Posterior vena cava (tissue), 2 donors: Measurements from ENCODE around the gene FAM222B. TPM values are rescaled to one million over a fixed set of nuclear protein-coding genes. Genes with fewer than 3 reads are reported as not detected.
"Not testable (repeated sequence)": the region's sequence is repeated elsewhere in the genome, so short reads cannot be mapped to it uniquely, and the experiment has no call there.

Experiments
- DNase-seq: peaks from one replicate; pipeline ENCODE4 v3.0.0-alpha.2; 2020; ENCODE audit warnings: low spot score
- intact Hi-C, 2 donors: fragments of 100-400 bp; cut with DNase I; formaldehyde crosslinking; loops; one replicate each; pipeline versions ENCODE4 v1.14.1 to v1.14.2; 2022 to 2023
- total RNA-seq, 2 donors: library from RNA; stranded (reverse); fragmentation: NEBNext Ultra II Directional; extraction: Animal tissue kit (Norgen Biotek cat#: 25700); gene quantifications; one replicate each; pipeline ENCODE4 v1.2.1, GENCODE V29; 2021
- donor health status: DM: yes; HTN: yes; CAD: no.
- donor health status: DM: yes; HTN: yes; CAD: no.

The FAM222B gene
- total RNA-seq, 2 donors from 2014 or later, result 13.8 to 19.2 TPM

DNA sequence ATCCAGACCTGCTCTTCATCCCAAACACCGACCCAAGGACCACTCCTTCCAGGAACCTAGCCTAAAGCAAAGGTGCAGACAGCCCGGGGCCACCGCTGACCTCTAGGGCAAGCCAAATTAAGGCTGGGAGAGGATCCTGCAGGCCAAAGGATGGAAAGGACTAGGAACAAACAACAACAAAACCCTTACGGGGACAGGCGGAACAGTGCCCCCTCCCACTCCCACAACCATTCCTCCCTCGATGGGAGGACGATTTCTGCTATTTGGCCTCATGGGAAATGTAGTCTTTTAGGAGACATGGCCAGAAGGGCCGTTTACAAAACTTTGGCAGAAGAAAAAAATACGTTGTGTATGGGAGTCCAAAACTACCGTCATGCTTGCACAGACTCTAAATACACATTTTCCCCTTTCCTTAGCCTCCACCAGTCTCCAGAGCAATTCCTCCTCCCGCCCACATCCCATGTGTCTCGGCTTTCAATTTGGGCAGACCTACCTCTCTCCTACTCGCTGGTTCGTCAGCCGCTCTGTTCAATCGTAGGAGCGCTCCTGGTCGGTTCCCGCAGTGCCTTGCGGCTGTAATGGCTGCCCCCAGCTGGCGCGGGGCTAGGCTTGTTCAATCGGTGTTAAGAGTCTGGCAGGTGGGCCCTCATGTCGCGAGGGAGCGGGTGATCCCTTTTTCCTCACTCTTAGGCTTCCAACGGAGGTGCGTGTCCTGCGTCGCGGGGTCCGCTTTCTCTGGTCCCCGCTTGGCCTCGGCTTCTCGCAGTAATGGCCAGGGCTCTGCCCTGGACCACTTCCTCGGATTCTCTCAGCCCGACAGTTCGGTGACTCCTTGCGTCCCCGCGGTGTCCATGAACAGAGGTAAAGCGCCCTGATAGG is 12.1 kb upstream of the FAM222B start, which contains the start of gene ERAL1:
Gene ERAL1 (plus strand): TSS at position 560 of the 879 bp plus-strand sequence. CDS start 19 bp downstream, at position 579.
- intact Hi-C loops, result no loop called here
- DNase-seq, result peak; percentile 95

DNA sequence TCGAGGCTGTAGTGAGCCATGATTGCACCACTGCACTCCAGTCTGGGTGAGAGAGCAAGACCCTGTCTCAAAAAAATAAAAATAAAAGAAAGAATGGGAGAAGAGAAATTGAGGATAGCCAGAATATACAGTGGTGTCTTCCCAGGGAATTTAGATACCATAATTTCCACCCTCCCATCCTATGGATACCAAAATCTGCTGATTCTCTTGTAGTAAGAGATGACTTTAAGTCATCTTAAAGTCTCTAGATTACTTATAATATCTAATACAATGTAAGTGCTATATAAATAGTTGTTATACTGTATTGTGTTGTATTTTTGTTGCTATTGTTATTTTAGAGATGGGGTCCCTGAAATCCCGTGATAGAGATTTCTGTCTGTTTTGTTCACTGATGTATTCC is 10.7 kb upstream of the FAM222B start:
- no peak for DNase-seq
- intact Hi-C loops, result no loop called here

DNA sequence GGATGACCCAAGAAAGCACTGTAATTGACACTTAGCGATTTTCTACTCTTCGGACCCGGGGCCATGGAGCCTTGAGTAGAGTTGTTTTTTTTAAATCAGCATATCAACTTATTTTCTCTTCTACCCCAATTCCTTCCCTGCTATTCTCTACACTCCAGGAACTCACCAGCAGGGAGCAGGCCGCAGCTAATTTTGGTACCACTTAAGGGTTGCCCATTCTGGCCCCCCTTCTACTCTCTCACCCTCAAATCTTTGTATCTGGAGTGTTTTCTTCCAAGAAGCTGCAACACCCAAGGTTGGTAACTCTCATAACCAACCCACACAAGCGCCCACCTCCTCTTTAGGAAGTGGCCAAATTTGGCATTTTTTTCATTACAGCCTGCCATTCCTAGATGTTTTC is 6.7 kb upstream of the FAM222B start:
- peak; percentile 19 for DNase-seq
- intact Hi-C loops, result loop anchor here in 1 of 2 donors (10.0 kb wide), 1 partner anchor 84 kb away; no protein-coding TSS in a partner anchor

DNA sequence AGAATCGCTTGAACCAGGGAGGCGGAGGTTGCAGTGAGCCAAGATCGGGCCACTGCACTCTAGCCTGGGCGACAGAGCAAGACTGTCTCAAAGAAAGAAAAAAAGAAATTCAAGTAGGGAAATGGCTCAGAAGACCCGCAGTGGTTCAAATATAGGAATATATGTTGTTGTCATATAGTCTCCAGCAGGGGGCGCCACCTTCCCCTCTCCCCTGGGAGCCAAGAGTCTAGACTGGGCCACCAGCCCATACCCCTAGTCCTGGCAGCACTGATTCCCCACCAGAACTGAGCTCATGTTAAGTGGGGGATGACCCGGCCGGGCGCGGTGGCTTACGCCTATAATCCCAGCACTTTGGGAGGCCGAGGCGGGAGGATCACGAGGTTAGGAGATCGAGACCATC is 6.1 kb upstream of the FAM222B start:
- peak; percentile 36 for DNase-seq
- intact Hi-C loops, result loop anchor here in 1 of 2 donors (10.0 kb wide), 1 partner anchor 84 kb away; no protein-coding TSS in a partner anchor

DNA sequence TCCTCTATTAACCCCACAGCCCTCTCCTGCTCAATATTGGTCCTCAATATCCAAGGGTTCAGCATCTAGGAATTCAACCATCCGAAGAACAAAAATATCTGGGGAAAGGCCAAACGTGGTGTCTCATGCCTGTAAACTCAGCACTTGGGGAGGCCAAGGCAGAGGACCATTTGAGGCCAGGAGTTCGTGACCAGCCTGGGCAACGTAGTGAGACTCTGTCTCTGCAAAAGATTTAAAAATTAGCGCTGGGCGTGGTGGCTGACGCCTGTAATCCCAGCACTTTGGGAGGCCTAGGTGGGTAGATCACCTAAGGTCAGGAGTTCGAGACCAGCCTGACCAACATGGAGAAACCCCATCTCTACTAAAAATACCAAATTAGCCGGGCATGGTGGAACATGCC is 4.1 kb upstream of the FAM222B start:
- intact Hi-C loops, result loop anchor here in 1 of 2 donors (10.0 kb wide), 1 partner anchor 82 kb away; no protein-coding TSS in a partner anchor
- DNase-seq, result peak; percentile 58

GRCh38 chr17:28846231-28846630 is 3.6 kb upstream of the FAM222B start:
- intact Hi-C loops, result loop anchor here in 1 of 2 donors (10.0 kb wide), 1 partner anchor 81 kb away; no protein-coding TSS in a partner anchor
- DNase-seq, result peak; percentile 20

- intact Hi-C loops, result loop anchor here in 1 of 2 donors (10.0 kb wide), 1 partner anchor 79 kb away; no protein-coding TSS in a partner anchor
- peak; percentile 28 for DNase-seq
These were observed 1.2 kb upstream of the FAM222B start for GRCh38 chr17:28843816-28844148.

- DNase-seq, result no peak
- intact Hi-C loops, result loop anchor here in 1 of 2 donors (10.0 kb wide), 1 partner anchor 77 kb away; no protein-coding TSS in a partner anchor
These were observed 699 bp downstream of the FAM222B start for GRCh38 chr17:28841901-28842281.

DNA sequence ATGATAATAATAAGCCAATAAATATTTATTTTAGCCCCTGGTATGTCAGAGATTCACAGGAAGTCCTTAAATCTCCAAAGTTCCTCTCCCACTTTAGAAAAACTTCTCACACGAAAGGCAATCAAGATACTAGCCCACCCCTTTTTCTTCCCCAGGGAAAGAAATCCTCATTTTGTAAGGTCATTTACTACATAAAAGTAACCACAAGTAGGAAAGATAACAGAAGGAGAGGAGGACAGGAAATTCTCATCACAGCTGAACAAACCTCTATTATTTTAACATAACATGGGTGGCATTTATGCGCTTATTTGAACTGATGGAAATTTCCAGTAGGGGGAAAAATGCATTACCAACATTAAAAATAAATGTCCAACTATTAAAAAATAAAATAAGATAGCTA is 3.4 kb downstream of the FAM222B start:
- intact Hi-C loops, result no loop called here
- no peak for DNase-seq

- intact Hi-C loops, DNase-seq: not testable (repeated sequence)
These were observed 6.0 kb downstream of the FAM222B start for GRCh38 chr17:28836541-28836940.

DNA sequence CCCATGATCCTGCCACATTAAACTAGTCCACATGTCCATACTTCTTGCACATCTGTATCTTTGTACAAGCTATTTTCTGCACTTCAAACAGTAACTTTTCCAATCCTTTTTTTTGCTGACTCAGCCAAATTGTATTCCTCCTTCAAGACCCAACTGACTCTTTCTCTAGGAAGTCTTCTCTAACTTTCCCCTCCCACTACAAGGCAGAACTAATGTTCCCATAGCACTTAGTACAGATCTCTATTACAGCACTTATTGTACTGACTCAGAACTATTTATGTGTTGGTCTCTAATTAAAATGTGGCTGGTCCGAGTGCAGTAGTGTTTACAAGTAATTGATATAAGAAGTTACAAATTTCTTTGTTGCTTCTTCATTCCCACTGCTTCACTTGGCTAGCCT is 8.2 kb downstream of the FAM222B start:
- intact Hi-C loops, result no loop called here
- no peak for DNase-seq

DNA sequence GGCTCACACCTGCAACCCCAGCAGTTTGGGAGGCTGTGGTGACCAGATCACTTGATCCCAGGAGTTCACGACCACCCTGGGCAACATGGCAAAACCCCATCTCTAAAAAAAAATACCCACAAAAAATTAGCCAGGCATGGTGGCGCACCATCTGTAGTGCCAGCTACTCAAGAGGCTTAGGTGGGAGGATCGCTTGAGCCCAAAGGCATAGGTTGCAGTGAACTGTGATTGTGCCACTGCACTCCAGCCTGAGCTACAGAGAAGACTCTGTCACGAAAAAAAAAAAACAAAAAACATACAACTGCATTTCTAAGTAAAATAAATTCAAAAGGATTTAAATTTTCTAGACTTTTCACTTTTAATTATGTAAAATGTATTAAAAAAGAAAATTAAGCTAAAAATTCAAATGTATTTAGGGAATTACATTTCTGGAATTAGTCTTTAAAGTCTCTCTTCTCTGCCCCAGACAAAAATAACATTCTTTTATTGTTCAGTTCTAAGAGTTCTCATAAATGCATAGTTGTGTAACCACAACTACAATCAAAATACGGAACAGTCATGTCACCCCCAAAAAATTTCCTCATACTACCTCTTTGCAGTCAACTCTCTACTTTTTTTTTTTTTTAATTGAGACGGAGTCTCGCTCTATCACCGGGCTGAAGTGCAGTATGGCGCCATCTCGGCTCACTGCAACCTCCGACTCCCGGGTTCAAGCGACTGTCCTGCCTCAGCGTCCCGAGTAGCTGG is 14.1 kb downstream of the FAM222B start:
- DNase-seq, result no peak
- intact Hi-C loops, result no loop called here

DNA sequence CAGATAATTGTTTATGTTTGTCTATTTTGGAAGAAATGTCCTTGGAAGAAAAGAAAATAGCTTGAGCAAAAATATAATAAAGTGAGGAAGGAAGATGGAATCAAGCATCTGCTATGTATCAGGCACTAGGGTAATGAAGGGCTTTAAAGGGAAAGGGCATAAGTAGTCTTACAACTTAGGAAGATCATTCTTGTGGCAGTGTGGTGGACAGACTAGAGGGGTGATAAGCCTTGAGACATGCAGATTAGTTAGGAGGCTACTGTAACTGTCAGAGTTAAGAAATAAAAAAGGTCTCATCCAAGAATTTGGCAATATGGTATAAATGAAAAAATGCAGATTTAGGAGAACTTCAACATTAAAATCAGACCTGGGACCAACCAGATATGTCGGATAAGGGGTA is 14.9 kb downstream of the FAM222B start:
- intact Hi-C loops, result no loop called here

DNA sequence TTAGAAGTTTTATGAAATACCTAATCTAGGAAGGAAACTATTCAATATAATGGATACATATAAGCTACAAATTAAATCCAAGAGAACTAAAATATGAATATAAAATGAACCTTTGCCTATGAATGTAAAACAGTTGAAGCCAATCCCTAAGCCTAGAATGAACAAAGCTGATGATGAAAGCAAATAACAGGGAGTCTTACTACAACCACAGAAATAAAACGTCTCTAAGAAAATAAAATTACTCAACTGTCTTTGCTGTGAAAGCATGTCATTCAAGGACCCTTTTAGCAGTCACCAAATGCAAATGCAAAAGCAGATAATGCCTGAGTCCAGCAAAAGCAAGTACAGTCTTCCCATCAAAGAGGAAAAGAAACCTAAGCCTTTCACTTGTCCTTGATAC is 23.0 kb downstream of the FAM222B start:
- no peak for DNase-seq
- intact Hi-C loops, result no loop called here

More for the DNA sequence above, 14.9 kb downstream of the FAM222B start:
- DNase-seq, result no peak

DNA sequence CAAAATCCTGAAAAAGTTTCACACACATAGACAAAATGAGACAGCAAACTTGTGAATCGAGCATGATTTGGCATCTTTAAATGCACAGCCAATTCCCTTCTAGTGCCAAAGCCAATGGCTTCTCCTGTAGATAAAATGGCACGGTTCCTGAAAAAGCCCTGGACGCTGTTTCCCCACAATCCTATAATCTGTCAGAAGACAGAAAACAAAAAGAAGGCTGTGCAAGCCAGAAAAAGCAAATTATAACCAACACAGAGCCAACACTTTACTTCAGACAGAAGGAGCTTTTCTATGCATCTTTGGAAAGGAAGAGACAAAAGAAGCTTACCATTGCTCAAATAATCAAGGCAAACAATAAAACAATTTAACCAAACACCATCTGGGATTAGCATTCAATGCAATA is 23.8 kb downstream of the FAM222B start:
- intact Hi-C loops, result no loop called here
- DNase-seq, result no peak

GRCh38 chr17:28816540-28816939 is 26.1 kb downstream of the FAM222B start:
- no peak for DNase-seq
- intact Hi-C loops, result no loop called here

- no peak for DNase-seq
- intact Hi-C loops, result loop anchor here in 1 of 2 donors (5.0 kb wide), 1 partner anchor 51 kb away; no protein-coding TSS in a partner anchor
These were observed 29.7 kb downstream of the FAM222B start for GRCh38 chr17:28812748-28813377.

DNA sequence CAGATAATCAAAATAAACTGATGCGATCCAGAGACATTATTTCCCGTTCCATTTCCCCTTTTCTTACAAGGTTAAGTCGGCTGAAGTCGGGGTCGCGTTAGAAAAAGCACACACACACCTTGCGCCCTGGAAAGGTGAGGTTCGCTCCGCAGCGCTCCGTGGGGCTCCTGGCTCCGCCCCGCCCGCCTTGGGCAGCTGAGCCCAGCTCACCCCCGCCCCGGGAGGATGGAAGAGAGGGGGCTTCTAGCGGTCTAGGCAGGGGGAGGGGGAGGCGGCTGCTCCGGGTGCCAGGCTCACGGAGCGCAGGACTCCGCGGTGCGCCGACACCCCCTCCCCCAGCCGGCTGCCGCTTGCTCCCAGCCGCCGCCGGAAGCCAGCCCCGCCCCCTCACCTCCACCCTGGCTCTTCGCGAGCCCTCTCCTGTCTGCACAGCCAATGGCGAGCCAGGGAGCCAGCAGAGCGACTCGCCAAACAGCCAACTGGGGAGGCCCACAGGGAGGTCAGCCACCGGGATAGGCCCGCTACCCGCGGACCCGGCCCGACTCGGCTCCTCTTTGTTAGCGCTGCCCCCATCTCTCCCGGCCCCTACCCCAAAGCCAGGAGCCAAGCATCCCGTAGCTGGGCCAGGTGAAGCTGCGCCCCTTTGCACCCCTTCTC is 30.4 kb downstream of the FAM222B start:
- intact Hi-C loops, result loop anchor here in 1 of 2 donors (5.0 kb wide), 1 partner anchor 50 kb away; no protein-coding TSS in a partner anchor
- peak; percentile 99 for DNase-seq

GRCh38 chr17:28811651-28812090 is 30.9 kb downstream of the FAM222B start:
- intact Hi-C loops, result loop anchor here in 1 of 2 donors (5.0 kb wide), 1 partner anchor 49 kb away; no protein-coding TSS in a partner anchor

More at GRCh38 chr17:28811651-28812090, 30.9 kb downstream of the FAM222B start:
- DNase-seq, result no peak
